Stimulated activated CD4-positive, alpha-beta T cell treated with anti-CD3 and anti-CD28 coated beads, Interleukin-1b, Interleukin-23, amount 100 ng/mL, for 48 hours (primary cell): ENCODE results near the gene CCDC97.
"Not testable (repeated sequence)": the region's sequence is repeated elsewhere in the genome, so short reads cannot be mapped to it uniquely, and the experiment has no call there.

Experiments used
- DNase-seq: peaks from one replicate; pipeline ENCODE4 v3.0.0-alpha.2; 2020

The CCDC97 gene

DNA sequence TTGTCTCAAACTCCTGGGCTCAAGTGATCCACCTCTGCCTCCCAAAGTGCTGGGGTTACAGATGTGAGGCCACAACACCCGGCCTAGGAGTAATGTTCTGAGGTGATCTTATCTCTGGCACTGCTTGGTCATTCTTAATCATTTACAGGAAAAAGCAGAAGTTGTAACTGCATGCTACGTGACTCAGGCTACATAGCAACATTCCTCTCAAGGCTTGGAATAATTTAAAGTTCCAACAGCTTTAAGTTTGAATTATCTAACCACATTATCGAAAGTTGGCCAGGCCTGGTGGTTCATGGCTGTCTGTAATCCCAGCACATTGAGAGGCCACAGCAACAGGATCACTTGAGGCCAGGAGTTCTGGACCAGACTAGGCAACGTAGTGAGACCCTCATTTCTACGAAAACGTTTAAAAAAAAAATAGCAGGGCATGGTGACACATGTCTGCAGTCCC, 57.9 kb downstream of the CCDC97 start:
- DNase-seq: no peak

DNA sequence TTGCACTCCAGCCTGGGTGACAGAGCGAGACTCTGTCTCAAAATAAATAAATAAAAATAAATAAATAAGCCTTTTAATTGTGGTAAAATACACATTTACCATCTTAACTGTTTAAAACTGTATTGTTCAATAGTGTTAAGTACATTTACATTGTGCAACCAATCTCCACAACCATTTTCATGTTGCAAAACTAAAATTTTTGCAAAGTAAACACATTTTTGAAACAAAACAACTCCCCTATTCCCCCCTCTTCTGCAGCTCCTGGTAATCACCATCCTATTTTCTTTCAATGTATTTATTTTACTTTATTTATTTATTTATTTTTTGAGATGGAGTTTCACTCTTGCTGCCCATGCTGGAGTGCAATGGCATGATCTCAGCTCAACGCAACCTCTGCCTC, 59.8 kb downstream of the CCDC97 start:
- DNase-seq: no peak

DNA sequence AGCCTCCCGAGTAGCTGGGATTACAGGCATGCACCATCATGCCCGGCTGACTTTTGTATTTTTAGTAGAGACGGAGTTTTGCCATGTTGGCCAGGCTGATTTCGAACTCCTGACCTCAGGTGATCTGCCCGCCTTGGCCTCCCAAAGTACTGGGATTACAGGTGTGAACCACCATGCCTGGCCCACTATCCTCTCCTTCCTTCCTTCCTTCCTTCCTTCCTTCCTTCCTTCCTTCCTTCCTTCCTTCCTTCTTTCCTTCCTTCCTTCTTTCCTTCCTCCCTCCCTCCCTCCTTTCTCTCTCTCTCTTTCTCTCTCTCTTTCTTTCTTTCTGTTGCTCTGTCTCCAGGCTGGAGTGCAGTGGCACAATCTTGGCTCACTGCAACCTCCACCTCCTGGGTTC, 61.1 kb downstream of the CCDC97 start:
- DNase-seq: not testable (repeated sequence)

DNA sequence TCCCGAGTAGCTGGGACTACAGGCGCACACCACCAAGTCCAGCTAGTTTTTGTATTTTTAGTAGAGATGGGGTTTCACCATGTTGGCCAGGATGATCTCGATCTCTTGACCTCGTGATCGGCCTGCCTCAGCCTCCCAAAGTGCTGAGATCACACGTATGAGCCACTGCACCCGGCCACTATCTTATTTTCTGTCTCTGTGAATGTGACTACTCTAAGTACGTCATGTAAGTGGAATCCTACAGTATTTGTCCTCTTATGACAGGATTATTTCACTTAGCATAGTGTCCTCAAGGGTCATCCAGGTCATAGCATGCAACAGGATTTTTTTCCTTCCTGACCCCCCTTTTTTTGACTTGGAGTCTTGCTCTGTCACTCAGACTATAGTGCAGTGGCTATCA, 61.6 kb downstream of the CCDC97 start:
- no peak for DNase-seq

DNA sequence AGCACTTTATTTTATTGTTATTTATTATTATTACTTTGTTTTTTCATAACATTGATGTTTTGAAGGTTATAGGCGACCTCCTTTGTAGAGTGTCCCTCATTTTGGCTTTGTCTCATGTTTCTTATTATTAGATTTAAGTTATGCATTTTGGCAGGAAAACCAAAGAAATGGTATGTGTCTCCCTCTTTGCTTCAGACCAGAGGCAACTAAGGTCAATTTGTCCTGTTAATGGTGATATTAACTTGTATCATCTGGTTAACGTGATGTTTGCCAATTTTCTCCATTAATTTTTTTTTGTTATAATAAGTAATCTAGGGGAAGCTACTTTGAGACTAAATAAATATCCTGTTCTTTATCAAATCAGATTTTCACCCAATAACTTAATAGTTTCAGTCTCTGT, 62.5 kb downstream of the CCDC97 start:
- DNase-seq: no peak

DNA sequence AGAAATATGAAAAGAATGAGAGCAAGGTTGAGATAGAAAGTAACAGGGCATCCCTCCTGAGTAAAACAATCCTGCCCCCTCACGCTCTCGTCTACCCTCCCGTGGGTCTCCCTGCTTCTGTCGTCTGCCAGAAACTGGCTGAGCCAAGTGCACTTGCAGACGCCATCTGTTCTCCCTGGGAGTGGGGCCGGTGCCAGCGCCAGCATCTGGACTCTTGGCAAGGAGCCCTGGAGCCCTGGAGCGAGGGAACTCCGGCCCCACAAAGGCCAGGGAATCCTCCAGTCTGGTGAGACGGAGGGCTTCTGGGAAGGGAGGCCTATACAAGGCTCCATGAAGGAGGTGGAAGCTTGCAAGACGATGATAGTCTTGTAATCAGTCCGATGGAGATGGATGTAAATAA, 64.0 kb downstream of the CCDC97 start:
- DNase-seq: no peak
